Coronary artery (tissue), 2 donors: ENCODE measurements around the gene CLPTM1L.
A peak's percentile ranks its signal among the peaks of the same experiment; 100 is the strongest.

ENCODE experiments used
- DNase-seq: peaks from one replicate; pipeline ENCODE4 v3.0.0-alpha.2; 2017; ENCODE audit warnings: low spot score
- H3K27ac ChIP-seq, 2 donors: fragments of 200-600 bp; sonication (generic); one replicate each; pipeline ENCODE4 v1.5.1; 2016 to 2019
- H3K4me3 ChIP-seq: fragments of 200-600 bp; sonication (generic); 2 replicates; pipeline ENCODE4 v1.5.1; 2016; ENCODE audit warnings: mild to moderate bottlenecking, moderate library complexity
- TF ChIP-seq, protein P1 (sequence below): fragments of 200-600 bp; sonication (generic); IDR thresholded peaks from one replicate; pipeline ENCODE4 v1.5.1; 2019; ENCODE audit warnings: antibody characterized with exemption

Gene CLPTM1L

DNA sequence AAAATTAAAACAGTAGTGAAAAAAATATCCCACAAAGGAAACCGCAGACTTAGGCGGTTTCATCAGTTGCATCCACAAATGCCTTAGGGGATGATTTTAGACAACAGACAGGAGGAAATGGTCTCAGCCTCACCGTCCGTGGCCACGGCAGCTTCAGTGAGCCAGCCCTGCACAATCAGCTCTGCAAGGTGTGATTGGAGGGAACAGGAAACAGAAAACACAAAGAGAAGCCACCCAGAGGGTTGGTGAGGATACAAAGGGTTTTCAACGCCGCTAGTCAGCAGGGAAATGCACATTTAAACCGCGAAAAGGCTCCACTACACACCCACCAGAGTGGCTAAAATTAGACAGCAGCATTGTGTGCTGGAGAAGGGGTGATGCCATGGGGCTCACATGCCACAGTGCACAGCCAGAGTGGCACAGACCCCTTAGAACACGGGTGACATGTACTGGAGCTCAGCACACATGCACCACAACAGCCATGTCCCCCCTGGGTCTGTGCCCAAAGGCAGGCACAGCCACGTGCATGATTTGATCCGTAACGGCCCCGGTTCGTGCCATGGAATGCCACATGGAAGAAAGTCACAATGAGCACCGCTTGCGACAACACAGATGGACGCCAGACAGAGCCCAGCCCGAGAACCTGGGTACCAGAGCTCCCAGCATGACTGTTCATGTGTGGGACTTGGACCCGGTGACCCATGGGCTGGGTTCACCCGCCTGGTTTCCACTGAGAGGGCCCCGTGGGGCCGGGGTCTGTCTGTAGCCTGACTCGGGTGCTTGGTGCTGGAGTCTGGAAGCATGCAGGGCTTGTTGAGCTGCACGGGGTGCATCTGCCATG, 31.7 kb downstream of the CLPTM1L start:
- H3K4me3 ChIP-seq: no peak overlapping the region
- no peak overlapping the region for H3K27ac ChIP-seq
- TF ChIP-seq, protein P1, sequence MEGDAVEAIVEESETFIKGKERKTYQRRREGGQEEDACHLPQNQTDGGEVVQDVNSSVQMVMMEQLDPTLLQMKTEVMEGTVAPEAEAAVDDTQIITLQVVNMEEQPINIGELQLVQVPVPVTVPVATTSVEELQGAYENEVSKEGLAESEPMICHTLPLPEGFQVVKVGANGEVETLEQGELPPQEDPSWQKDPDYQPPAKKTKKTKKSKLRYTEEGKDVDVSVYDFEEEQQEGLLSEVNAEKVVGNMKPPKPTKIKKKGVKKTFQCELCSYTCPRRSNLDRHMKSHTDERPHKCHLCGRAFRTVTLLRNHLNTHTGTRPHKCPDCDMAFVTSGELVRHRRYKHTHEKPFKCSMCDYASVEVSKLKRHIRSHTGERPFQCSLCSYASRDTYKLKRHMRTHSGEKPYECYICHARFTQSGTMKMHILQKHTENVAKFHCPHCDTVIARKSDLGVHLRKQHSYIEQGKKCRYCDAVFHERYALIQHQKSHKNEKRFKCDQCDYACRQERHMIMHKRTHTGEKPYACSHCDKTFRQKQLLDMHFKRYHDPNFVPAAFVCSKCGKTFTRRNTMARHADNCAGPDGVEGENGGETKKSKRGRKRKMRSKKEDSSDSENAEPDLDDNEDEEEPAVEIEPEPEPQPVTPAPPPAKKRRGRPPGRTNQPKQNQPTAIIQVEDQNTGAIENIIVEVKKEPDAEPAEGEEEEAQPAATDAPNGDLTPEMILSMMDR: no peak

DNA sequence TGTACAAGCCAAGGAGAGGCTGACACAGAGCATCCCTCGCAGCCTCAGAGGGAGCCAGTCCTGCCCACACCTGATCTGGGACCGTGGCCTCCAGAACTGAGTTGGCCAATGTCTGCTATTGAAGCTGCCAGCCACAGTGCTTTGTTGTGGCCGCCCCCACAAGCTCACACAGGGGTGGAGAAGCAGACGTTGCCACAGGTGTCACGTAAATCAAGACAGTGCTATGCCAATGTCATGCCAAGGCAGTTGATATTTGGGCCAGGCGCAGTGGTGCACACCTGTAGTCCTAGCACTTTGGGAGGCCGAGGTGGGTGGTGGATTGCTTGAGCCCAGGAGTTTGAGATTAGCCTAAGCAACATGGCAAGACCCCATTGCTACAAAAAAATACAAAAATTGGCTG, 32.7 kb downstream of the CLPTM1L start:
- no peak overlapping the region for H3K27ac ChIP-seq
- TF ChIP-seq, protein P1: no peak
- peak; percentile 52 for DNase-seq
- no peak overlapping the region for H3K4me3 ChIP-seq

More for the DNA sequence above, 31.7 kb downstream of the CLPTM1L start:
- DNase-seq: peak; percentile 52

DNA sequence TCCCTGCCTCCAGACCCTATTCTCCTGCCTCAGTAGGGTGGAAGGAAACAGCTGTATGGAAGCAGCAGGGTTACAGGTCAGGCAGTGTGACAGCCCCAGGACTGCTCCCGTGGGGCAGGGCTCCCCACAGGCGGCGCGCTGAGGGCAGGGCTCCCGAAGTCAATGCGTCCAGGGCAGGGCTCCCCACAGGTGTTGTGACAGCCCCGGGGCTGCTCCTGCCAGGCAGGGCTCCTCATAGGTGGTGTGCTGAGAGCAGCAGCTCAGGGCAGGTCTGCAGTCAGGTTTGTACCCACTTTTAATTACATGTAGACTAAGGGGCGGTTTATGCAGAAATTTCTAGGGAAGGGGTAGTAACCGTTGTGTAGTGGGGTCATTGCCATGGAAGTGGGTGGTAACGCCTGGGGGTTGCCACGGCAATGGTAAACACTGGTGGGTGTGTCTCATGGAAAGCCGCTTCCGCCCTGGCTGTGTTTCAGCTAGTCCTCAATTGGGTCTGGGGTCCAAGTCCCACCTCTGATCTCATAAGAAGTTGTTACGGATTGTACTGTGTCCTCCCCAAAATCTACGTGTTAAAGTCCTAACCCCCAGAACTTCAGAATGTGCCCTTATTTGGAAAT, 33.4 kb downstream of the CLPTM1L start:
- peak; percentile 38 for DNase-seq
- Histone ChIP-seq H3K4me3 (no peak overlapping the region), H3K27ac (no peak overlapping the region)
- TF ChIP-seq, protein P1: no peak

DNA sequence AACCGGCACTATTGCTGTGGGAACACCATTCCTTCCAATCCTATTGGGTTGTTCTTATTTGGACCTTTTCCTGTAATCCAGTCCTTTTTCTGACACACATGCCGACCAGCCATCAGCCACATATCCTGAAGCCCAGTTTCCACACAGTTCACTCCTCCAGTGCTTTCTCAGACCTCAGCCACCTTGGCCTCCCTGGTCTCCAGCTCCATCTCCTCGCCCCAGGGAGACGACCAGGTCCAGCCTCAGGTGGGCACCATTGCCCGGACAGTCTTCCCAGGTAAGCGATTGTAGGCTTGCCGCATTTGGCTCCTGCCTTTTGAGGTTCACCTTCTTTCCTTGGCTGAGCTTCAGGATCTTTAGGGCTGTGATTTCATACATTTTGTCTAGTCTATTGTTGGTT, 34.8 kb downstream of the CLPTM1L start:
- Histone ChIP-seq H3K4me3 (no peak overlapping the region), H3K27ac (no peak overlapping the region)
- TF ChIP-seq, protein P1: no peak
- peak; percentile 19 for DNase-seq

DNA sequence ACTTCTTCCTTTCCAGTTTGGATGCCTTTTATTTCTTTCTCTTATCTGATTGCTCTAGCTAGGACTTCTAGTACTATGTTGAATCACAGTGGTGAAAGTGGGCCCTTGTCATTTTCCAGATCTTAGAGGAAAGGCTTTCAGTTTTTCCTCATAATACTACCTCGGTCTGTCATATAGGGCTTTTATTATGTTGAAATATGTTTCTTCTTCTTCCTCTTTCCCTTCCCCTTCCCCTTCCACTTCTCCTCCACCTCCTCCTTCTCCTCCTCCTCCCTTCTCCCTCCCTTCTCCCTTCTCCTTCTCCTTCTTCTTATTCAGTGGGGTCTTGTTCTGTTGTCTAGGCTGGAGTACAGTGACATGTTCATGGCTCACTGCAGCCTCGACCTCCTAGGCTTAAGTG, 40.9 kb downstream of the CLPTM1L start:
- Histone ChIP-seq H3K27ac (no peak overlapping the region), H3K4me3 (no peak overlapping the region)
- TF ChIP-seq, protein P1: no peak

DNA sequence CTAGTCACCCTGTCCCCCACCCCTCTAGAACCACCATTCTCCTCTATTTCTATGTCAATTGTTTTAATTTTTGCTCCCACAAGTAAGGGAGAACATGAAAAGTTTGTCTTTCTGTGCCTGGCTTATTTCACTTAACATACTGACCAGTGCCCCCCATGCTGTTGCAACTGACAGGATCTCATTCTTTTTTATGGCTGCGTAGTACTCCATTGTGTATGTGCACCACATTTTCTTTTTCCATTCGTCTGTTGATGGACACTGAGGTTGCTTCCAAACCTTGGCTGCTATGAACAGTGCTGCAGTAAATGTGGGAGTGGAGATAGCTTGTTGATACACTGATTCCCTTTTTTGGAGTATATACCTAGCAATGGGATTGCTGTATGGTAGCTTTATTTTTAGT, 42.6 kb downstream of the CLPTM1L start:
- TF ChIP-seq, protein P1: no peak
- H3K27ac ChIP-seq: no peak overlapping the region
- DNase-seq: no peak
- no peak overlapping the region for H3K4me3 ChIP-seq

More for the DNA sequence above, 40.9 kb downstream of the CLPTM1L start:
- DNase-seq: no peak

DNA sequence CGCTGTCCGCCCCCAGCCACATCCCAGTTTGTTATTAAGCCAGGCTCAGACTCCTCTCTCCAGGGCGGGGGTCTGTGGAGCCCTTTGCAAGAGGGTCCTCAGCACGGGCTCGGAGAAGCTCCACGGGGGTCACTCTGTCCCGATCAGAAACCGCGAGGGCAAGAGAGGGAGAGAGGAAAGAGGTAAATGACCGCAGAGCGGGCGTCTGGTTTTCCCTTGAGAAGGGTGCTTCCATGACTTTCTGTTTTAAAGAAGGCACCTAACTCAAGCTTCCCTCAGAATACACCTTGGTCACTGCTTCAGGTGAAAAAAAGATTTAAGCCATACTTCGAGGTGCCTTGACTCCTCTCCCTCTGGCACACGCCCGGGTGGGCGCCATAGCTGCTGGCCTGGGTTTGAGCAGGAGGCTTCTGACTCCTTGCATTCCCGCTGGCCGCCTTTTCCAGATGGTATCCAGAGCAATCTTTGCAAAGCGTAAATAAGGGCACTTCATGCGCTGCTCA, 44.3 kb downstream of the CLPTM1L start:
- peak; percentile 62 for DNase-seq
- Histone ChIP-seq H3K27ac (no peak overlapping the region), H3K4me3 (no peak overlapping the region)
- TF ChIP-seq, protein P1: no peak
